Loucy (cell line): ENCODE results near the gene CIB4.

Source experiments
- H2AFZ ChIP-seq: fragments of 200-600 bp; sonication (generic); 2 replicates; pipeline ENCODE4 v1.6.0; 2016; ENCODE audit warnings: antibody characterized with exemption, mild to moderate bottlenecking, low read length, moderate library complexity
- H3F3A ChIP-seq: fragments of 200-600 bp; 2 replicates; pipeline ENCODE4 v1.6.0; 2016; ENCODE audit warnings: antibody characterized with exemption, low read depth, mild to moderate bottlenecking
- H3K27me3 ChIP-seq: fragments of 200-600 bp; sonication (generic); 2 replicates; pipeline ENCODE4 v1.6.1; 2014; ENCODE audit warnings: low read length, mild to moderate bottlenecking; ENCODE audit not compliant: insufficient read depth, poor library complexity, severe bottlenecking
- H3K36me3 ChIP-seq: fragments of 200-600 bp; sonication (generic); 2 replicates; pipeline ENCODE4 v1.6.1; 2016; ENCODE audit warnings: low read length; ENCODE audit not compliant: insufficient read depth
- H3K4me1 ChIP-seq: fragments of 200-600 bp; sonication (generic); 2 replicates; pipeline ENCODE4 v1.5.1; 2014; ENCODE audit warnings: low read length, mild to moderate bottlenecking; ENCODE audit not compliant: insufficient read depth, poor library complexity, severe bottlenecking
- H3K4me2 ChIP-seq: fragments of 200-600 bp; sonication (generic); 2 replicates; pipeline ENCODE4 v1.6.0; 2014; ENCODE audit warnings: antibody characterized with exemption, low read length, low read depth, mild to moderate bottlenecking; ENCODE audit not compliant: poor library complexity, severe bottlenecking
- H3K4me3 ChIP-seq: fragments of 200-600 bp; sonication (generic); 2 replicates; pipeline ENCODE4 v1.5.1; 2014; ENCODE audit warnings: low read length, mild to moderate bottlenecking, mixed read lengths; ENCODE audit not compliant: poor library complexity, severe bottlenecking
- H3K79me2 ChIP-seq: fragments of 200-600 bp; sonication (generic); 2 replicates; pipeline ENCODE4 v1.6.1; 2014; ENCODE audit warnings: low read length; ENCODE audit not compliant: insufficient read depth
- H3K9ac ChIP-seq: fragments of 200-600 bp; sonication (generic); 2 replicates; pipeline ENCODE4 v1.6.0; 2014; ENCODE audit warnings: mild to moderate bottlenecking, low read depth, low read length, moderate library complexity; ENCODE audit not compliant: poor library complexity, severe bottlenecking
- H3K9me2 ChIP-seq: fragments of 200-600 bp; sonication (generic); replicated peaks from 2 replicates; pipeline ENCODE4 v1.6.1; 2016; ENCODE audit warnings: low read depth, low read length, mixed read lengths
- H3K9me3 ChIP-seq: fragments of 200-600 bp; sonication (generic); 2 replicates; pipeline ENCODE4 v1.6.1; 2014; ENCODE audit warnings: mild to moderate bottlenecking, antibody characterized with exemption, low read length, low read depth; ENCODE audit not compliant: insufficient read depth
- H4K20me1 ChIP-seq: fragments of 200-600 bp; sonication (generic); 2 replicates; pipeline ENCODE4 v1.6.0; 2014; ENCODE audit warnings: antibody characterized with exemption, low read length, mild to moderate bottlenecking; ENCODE audit not compliant: insufficient read depth, poor library complexity, severe bottlenecking
- CTCF ChIP-seq: fragments of 200-600 bp; sonication (generic); conservative IDR thresholded peaks from 2 replicates; pipeline ENCODE4 v1.5.1; 2014; ENCODE audit warnings: mild to moderate bottlenecking, antibody characterized with exemption, low read length
- EZH2phosphoT487 ChIP-seq: fragments of 200-600 bp; IDR thresholded peaks from 2 replicates; pipeline ENCODE4 v1.6.1; 2018; ENCODE audit warnings: antibody characterized with exemption, mild to moderate bottlenecking, moderate library complexity, borderline replicate concordance

Gene CIB4

GRCh38 chr2:26620031-26620605, 21.0 kb downstream of the CIB4 start:
- H3K79me2 ChIP-seq: no peaks in the 10 kb centered on the region
- H2AFZ ChIP-seq: no peak overlapping the region
- no peaks in the 10 kb centered on the region for H3K4me1 ChIP-seq
- no peaks in the 10 kb centered on the region for H3K9me3 ChIP-seq
- no peaks in the 10 kb centered on the region for H4K20me1 ChIP-seq
- no peak for TF ChIP-seq EZH2phosphoT487
- no peak for TF ChIP-seq CTCF
- no peak overlapping the region for H3K4me2 ChIP-seq
- H3K9me2 ChIP-seq: no peaks in the 10 kb centered on the region
- no peaks in the 10 kb centered on the region for H3F3A ChIP-seq
- no peaks in the 10 kb centered on the region for H3K27me3 ChIP-seq
- H3K36me3 ChIP-seq: no peaks in the 10 kb centered on the region
- no peak overlapping the region for H3K4me3 ChIP-seq
- no peak overlapping the region for H3K9ac ChIP-seq

DNA sequence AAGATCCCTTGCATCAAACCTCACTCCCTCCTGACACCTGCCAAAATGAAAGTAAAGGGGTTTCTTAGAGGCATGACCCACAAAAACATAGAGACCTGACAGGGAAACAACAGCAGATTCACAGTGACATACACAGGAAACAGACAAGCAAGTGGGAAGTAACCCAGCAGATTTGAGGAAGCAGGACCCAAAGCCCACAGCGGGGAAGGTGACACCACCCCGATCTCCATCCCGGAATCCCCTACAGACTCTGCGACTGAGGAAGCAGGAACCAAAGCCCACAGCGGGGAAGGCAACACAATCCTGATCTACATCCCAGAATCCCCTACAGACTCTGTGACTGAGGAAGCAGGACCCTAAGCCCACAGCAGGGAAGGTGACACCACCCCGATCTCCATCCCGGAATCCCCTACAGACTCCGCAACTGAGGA, 21.6 kb downstream of the CIB4 start:
- Histone ChIP-seq H3K9ac (no peak overlapping the region), H3K4me1 (no peaks in the 10 kb centered on the region), H3K79me2 (no peaks in the 10 kb centered on the region), H3K4me2 (no peak overlapping the region), H3K36me3 (no peaks in the 10 kb centered on the region), H2AFZ (no peak overlapping the region), H3K4me3 (no peak overlapping the region), H3K27me3 (no peaks in the 10 kb centered on the region), H3K9me2 (no peaks in the 10 kb centered on the region), H4K20me1 (no peaks in the 10 kb centered on the region), H3F3A (no peaks in the 10 kb centered on the region), H3K9me3 (no peaks in the 10 kb centered on the region)
- TF ChIP-seq EZH2phosphoT487: no peak

GRCh38 chr2:26619096-26619495, 22.1 kb downstream of the CIB4 start:
- no peaks in the 10 kb centered on the region for H3F3A ChIP-seq
- TF ChIP-seq EZH2phosphoT487: no peak
- no peak for TF ChIP-seq CTCF
- H2AFZ ChIP-seq: no peak overlapping the region
- H3K27me3 ChIP-seq: no peaks in the 10 kb centered on the region
- no peaks in the 10 kb centered on the region for H3K9me3 ChIP-seq
- no peak overlapping the region for H3K4me3 ChIP-seq
- no peak overlapping the region for H3K4me2 ChIP-seq
- no peaks in the 10 kb centered on the region for H3K4me1 ChIP-seq
- H4K20me1 ChIP-seq: no peaks in the 10 kb centered on the region
- H3K79me2 ChIP-seq: no peaks in the 10 kb centered on the region
- no peaks in the 10 kb centered on the region for H3K36me3 ChIP-seq
- H3K9me2 ChIP-seq: no peaks in the 10 kb centered on the region
- no peak overlapping the region for H3K9ac ChIP-seq

DNA sequence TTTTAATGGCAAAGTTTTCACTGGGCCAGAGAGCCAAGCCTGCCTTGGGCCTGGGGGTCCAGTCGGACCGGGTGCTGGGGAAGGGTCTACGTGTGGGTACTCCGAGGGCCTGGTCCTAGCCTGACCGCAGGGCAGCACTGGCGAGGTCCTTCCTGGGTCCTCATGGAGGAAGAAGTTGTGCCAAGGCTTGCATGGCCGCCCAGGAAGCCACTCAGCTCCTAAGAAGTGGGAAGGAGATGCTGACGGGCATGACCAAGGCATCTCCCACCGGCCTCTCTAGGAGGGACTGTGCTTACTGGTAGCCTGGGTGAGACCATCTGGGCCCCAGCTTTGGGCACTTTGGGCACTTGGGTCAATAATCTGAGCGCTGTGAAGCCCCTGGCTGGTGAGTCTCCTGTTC, 22.6 kb downstream of the CIB4 start:
- TF ChIP-seq EZH2phosphoT487 (no peak), CTCF (no peak)
- Histone ChIP-seq H3K79me2 (no peaks in the 10 kb centered on the region), H3K9me2 (no peaks in the 10 kb centered on the region), H3K36me3 (no peaks in the 10 kb centered on the region), H4K20me1 (no peaks in the 10 kb centered on the region), H3K4me1 (no peaks in the 10 kb centered on the region), H3K27me3 (no peaks in the 10 kb centered on the region), H3K9ac (no peak overlapping the region), H2AFZ (no peak overlapping the region), H3K4me2 (no peak overlapping the region), H3K9me3 (no peaks in the 10 kb centered on the region), H3F3A (no peaks in the 10 kb centered on the region), H3K4me3 (no peak overlapping the region)
